ENCODE results near the gene ABCC4. TPM values are rescaled to one million over a fixed set of nuclear protein-coding genes. Genes with fewer than 3 reads are reported as not detected.

ABCC4 gene
- total and polyA plus RNA-seq, 2 of the 13 experiments (the other 11 are each of a cell fraction or from before 2014, with no cell fraction given): 4.2 to 11.3 TPM

GRCh38 chr13:95235974-95236373 is 65.3 kb downstream of the ABCC4 start:
- Histone ChIP-seq H3K27ac (ENCODE audit: extremely low read length, insufficient read depth, low read length) (no peak overlapping the region), H3K36me3 (replicated peaks in 1 of 2; ENCODE audit: control insufficient read depth in 1 of 2, insufficient read depth in 2 of 2, low read length in 2 of 2) (no peaks in the 10 kb centered on the region), H3K4me2 (ENCODE audit: low read depth, low read length) (no peak overlapping the region), H3K9me3 (ENCODE audit: low read length) (no peaks in the 10 kb centered on the region), H4K20me1 (ENCODE audit: insufficient read depth, low read length) (no peaks in the 10 kb centered on the region), H3K9ac (ENCODE audit: insufficient read depth, low read depth, low read length) (no peak overlapping the region), H3K79me2 (ENCODE audit: insufficient read depth, low read length) (no peaks in the 10 kb centered on the region), H3K4me3 (replicated peaks in 1 of 3; ENCODE audit: insufficient read depth in 1 of 3, low read depth in 2 of 3, low read length in 3 of 3) (no peak overlapping the region), H3K27me3 (ENCODE audit: control insufficient read depth in 1 of 2, insufficient read depth in 2 of 2, low read length in 2 of 2) (no peaks in the 10 kb centered on the region), H2AFZ (ENCODE audit: low read length) (no peak overlapping the region), H3K4me1 (ENCODE audit: insufficient read depth, low read length) (peaks cover 8% of the 10 kb centered on the region)
- DNase-seq (ENCODE audit: low spot score) (no peak), ATAC-seq (no peak), FAIRE-seq (no peak)
- in situ Hi-C loops (cut with HindIII; ENCODE audit: extremely low pct_ligation_motif_present, low pct_unique_long_range_greater_than_20kb) (no loop called here), intact Hi-C loops (cut with micrococcal nuclease; ENCODE audit: unreplicated experiment) (no loop called here)
- CTCF ChIA-PET (ENCODE audit: low intra/inter-chr PET ratio, low total read pairs): no interaction called here
- POLR2A ChIA-PET: no interaction called here
- no TSS peak for BruUV-seq (replicated peaks)
- WGBS (ENCODE audit: low lambda C conversion rate): 77% methylated on average over 7 of the region's 7 CpGs
- TF ChIP-seq, protein P1, sequence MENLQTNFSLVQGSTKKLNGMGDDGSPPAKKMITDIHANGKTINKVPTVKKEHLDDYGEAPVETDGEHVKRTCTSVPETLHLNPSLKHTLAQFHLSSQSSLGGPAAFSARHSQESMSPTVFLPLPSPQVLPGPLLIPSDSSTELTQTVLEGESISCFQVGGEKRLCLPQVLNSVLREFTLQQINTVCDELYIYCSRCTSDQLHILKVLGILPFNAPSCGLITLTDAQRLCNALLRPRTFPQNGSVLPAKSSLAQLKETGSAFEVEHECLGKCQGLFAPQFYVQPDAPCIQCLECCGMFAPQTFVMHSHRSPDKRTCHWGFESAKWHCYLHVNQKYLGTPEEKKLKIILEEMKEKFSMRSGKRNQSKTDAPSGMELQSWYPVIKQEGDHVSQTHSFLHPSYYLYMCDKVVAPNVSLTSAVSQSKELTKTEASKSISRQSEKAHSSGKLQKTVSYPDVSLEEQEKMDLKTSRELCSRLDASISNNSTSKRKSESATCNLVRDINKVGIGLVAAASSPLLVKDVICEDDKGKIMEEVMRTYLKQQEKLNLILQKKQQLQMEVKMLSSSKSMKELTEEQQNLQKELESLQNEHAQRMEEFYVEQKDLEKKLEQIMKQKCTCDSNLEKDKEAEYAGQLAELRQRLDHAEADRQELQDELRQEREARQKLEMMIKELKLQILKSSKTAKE (CRISPR knock-in tag; IDR thresholded peaks at IDR 0.05; ENCODE audit: borderline replicate concordance): no peak
- no peak for TF ChIP-seq HINFP (CRISPR knock-in tag; IDR thresholded peaks at IDR 0.05; ENCODE audit: low read depth)
- TF ChIP-seq USF2 (IDR thresholded peaks at IDR 0.05; ENCODE audit: low read depth, low read length): no peak
- no peak for TF ChIP-seq USF2 (CRISPR knock-in tag; IDR thresholded peaks at IDR 0.05; ENCODE audit: borderline replicate concordance)
- no peak for TF ChIP-seq SATB2 (CRISPR knock-in tag; IDR thresholded peaks at IDR 0.05)

All from HepG2 (cell line).